ENCODE results near the gene ARPC1B.

DNA sequence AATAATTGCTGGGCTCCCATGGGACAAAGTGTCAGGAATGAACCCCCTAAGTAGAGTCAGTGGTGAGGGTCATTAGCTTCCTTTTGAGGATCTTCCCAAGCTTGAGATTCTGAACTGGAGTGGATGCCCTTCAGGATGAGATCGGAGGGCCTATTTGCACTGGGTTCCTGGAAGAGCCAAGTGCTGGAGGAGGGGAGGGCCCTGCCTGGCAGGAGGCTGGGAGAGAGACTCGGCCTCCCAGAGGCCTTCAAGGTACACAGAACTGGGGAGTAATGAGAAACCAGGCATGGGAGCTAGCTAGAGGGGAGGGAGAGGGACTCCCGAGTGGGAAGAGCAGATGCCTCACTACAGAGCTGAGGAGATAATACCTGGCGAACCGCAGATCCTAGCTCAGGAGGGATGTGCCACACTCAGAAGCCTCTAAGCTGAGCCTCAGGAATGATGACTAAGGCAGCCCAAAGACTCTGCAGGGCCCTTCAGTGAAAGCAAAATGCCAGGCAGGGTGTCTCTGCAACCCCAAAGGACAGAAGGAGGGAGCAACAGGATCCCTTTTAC, 24.4 kb downstream of the ARPC1B start:
- no peak for TF ChIP-seq POLR2A (IDR thresholded peaks at IDR 0.05; ENCODE audit: low read depth, low read length)
- TF ChIP-seq CTCF (conservative IDR thresholded peaks at IDR 0.05; ENCODE audit: low read depth, low read length), result no peak
- no peak for TF ChIP-seq RAD21 (IDR thresholded peaks at IDR 0.05; ENCODE audit: low read length)
- TF ChIP-seq MXI1 (IDR thresholded peaks at IDR 0.05; ENCODE audit: borderline replicate concordance, low read depth, low read length), result no peak
- TF ChIP-seq NFE2L2 (IDR thresholded peaks at IDR 0.05; ENCODE audit: low read depth, low read length), result no peak
- TF ChIP-seq RCOR1 (IDR thresholded peaks at IDR 0.05; ENCODE audit: insufficient replicate concordance, low read length), result no peak
- TF ChIP-seq CHD1 (IDR thresholded peaks at IDR 0.05; ENCODE audit: low read depth, low read length), result no peak
- no peak for TF ChIP-seq MAFK (IDR thresholded peaks at IDR 0.05; ENCODE audit: low read depth, low read length)
- no peak for TF ChIP-seq SMC3 (IDR thresholded peaks at IDR 0.05; ENCODE audit: low read depth, low read length)
- no peak for TF ChIP-seq FOS (IDR thresholded peaks at IDR 0.05; ENCODE audit: low read depth, low read length)
